IgD-negative memory B cell (primary cell): ENCODE results near the gene PSMD13. TPM values are rescaled to one million over a fixed set of nuclear protein-coding genes. Genes with fewer than 3 reads are reported as not detected.
"Not testable (repeated sequence)": the region's sequence is repeated elsewhere in the genome, so short reads cannot be mapped to it uniquely, and the experiment has no call there.

ENCODE experiments used
- H3K27ac Mint-ChIP-seq, 3 donors: one replicate each; pipeline ENCODE4 v1.8.0; 2020 to 2022; ENCODE audit warnings: mild to moderate bottlenecking in 3 of 3, mixed read lengths in 3 of 3, moderate library complexity in 1 of 3
- H3K27me3 Mint-ChIP-seq: one replicate; pipeline ENCODE4 v1.8.0; 2021; ENCODE audit warnings: mixed read lengths
- H3K36me3 Mint-ChIP-seq: one replicate; pipeline ENCODE4 v1.8.0; 2020; ENCODE audit warnings: mild to moderate bottlenecking, mixed read lengths
- H3K4me1 Mint-ChIP-seq, 3 donors: one replicate each; pipeline ENCODE4 v1.8.0; 2020 to 2022; ENCODE audit warnings: mixed read lengths in 3 of 3, mild to moderate bottlenecking in 1 of 3
- H3K4me3 Mint-ChIP-seq, 4 donors: one replicate each; pipeline ENCODE4 v1.8.0; 2020 to 2022; ENCODE audit warnings: mild to moderate bottlenecking in 4 of 4, mixed read lengths in 4 of 4, moderate library complexity in 3 of 4
- H3K9me3 Mint-ChIP-seq, 3 donors: one replicate each; pipeline ENCODE4 v1.8.0; 2020 to 2021; ENCODE audit warnings: mixed read lengths in 3 of 3, mild to moderate bottlenecking in 1 of 3
- polyA plus RNA-seq: library from polyadenylated mRNA; unstranded; fragments of 300-500 nt; fragmentation: Illumina TruSeq; gene quantifications from one replicate; pipeline ENCODE4 v1.2.3, GENCODE V29; 2021

PSMD13 gene
- polyA plus RNA-seq, 1 donor from 2014 or later, result 179 TPM

DNA sequence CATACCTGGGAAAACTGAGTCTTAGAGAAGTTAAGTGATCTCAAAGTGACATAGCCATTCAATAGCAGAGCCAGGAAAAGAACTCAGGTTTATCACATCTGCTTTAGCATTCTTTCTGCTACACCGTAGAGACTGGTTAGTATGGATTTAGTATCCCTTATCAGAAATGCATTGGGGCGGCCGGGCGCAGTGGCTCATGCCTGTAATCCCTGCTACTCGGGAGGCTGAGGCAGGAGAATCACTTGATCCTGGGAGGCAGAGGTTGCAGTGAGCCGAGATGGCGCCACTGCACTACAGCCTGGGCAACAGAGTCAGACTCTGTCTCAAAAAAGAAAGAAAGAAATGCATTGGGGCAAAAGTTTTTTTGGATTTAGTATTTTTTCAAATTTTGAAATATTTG is 1.6 kb downstream of the PSMD13 start:
- peak overlapping the region in 2 of 4 donors; percentile 91 to 100 for H3K4me3 Mint-ChIP-seq
- H3K27me3 Mint-ChIP-seq, H3K9me3 Mint-ChIP-seq, H3K36me3 Mint-ChIP-seq: not testable (repeated sequence)
- H3K4me1 Mint-ChIP-seq, result peaks cover 12 to 36% (median 32%) of the 10 kb centered on the region in 3 donors
- peak overlapping the region in 1 of 3 donors; percentile 97 for H3K27ac Mint-ChIP-seq

DNA sequence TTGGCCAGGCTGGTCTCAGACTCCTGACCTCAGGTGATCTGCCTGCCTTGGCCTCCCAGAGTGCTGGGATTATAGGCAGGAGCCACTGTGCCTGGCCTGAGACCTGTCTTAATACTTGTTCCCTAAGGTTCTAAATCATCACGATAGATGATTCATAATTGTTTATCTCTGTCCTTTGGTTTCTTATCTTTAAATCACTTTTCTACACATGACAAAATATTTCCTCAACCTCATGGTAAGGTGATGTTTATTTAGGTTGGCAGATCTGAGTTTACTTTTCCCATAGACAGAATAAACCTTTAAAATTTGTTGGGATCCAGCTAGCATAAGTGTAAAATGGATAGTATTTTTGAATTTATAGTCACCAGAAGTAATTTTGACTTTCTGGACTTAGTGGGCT is 3.5 kb downstream of the PSMD13 start:
- H3K36me3 Mint-ChIP-seq, result peaks cover 9% of the 10 kb centered on the region
- H3K9me3 Mint-ChIP-seq, result no peaks in the 10 kb centered on the region
- H3K4me1 Mint-ChIP-seq, result peaks cover 7 to 34% (median 29%) of the 10 kb centered on the region in 3 donors
- H3K27ac Mint-ChIP-seq, result no peak overlapping the region
- peak overlapping the region in 1 of 4 donors; percentile 72 for H3K4me3 Mint-ChIP-seq
- H3K27me3 Mint-ChIP-seq, result no peaks in the 10 kb centered on the region

DNA sequence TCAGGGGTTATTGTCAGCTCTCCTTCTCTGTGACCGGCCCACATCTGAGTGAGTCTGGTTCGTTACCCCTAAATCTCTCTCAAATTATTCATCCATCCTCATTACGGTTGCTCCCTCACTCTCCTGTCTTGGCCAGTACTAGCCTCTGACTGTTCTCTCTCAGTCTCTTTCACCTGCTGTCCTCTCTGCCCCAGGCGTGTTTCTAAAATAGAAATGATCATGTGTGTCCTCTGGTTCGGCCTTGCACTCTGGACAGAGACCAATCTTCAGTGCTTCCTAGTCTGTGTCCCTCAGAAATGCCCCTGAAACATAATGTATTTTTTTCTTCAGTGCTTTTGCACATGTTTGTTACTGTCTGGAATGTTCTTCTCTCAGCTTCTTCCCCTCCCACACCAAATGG is 4.9 kb downstream of the PSMD13 start:
- no peaks in the 10 kb centered on the region for H3K27me3 Mint-ChIP-seq
- H3K27ac Mint-ChIP-seq, result peak overlapping the region in 1 of 3 donors; percentile 43
- H3K4me3 Mint-ChIP-seq, result peak overlapping the region in 1 of 4 donors; percentile 70
- peaks cover 13% of the 10 kb centered on the region for H3K36me3 Mint-ChIP-seq
- peaks cover 7 to 26% (median 26%) of the 10 kb centered on the region in 3 donors for H3K4me1 Mint-ChIP-seq
- H3K9me3 Mint-ChIP-seq, result no peaks in the 10 kb centered on the region

DNA sequence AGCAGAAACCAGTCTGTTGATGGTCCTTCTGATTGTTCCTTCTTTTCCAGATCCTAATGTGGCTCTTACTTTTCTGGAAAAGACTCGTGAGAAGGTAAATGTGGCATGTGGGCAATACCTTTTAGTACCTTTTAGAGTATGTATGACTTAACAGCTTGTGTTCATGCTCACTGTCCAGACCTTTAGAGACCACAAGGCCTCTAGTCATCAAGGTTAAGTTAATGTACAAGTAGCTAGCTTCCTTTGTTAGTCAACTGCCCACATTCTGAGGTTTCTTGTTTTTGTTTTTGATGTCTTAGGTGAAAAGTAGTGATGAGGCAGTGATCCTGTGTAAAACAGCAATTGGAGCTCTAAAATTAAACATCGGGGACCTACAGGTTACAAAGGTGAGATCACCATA is 7.6 kb downstream of the PSMD13 start:
- H3K27me3 Mint-ChIP-seq, result no peaks in the 10 kb centered on the region
- H3K36me3 Mint-ChIP-seq, result peaks cover 14% of the 10 kb centered on the region
- peaks cover 4 to 16% (median 13%) of the 10 kb centered on the region in 3 donors for H3K4me1 Mint-ChIP-seq
- no peak overlapping the region for H3K4me3 Mint-ChIP-seq
- H3K9me3 Mint-ChIP-seq, result no peaks in the 10 kb centered on the region
- H3K27ac Mint-ChIP-seq, result no peak overlapping the region

DNA sequence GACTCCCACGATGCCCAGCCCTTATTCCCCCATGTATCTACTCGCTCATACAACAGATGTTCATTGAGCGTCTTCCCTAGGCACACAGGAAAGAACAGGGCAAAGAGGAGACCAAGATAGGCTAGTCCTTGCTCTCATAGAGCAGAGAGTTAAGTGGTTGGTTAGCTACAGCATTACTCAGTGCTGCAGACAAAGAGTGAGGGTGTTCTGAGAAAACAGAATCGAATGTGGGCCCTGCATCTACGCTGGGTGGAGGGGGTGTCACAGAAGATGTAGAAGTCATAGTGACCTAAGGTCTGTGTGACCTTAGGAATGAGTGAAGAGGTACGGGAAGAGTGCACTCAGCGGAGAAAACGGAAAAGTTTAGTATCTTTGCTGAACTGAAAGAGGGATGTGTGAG is 12.3 kb downstream of the PSMD13 start:
- Mint-ChIP-seq H3K4me1 (peaks cover 0 to 11% (median 4%) of the 10 kb centered on the region in 3 donors), H3K36me3 (peaks cover 7% of the 10 kb centered on the region), H3K27ac (peak overlapping the region in 1 of 3 donors; percentile 39), H3K4me3 (no peak overlapping the region), H3K9me3 (no peaks in the 10 kb centered on the region), H3K27me3 (no peaks in the 10 kb centered on the region)

DNA sequence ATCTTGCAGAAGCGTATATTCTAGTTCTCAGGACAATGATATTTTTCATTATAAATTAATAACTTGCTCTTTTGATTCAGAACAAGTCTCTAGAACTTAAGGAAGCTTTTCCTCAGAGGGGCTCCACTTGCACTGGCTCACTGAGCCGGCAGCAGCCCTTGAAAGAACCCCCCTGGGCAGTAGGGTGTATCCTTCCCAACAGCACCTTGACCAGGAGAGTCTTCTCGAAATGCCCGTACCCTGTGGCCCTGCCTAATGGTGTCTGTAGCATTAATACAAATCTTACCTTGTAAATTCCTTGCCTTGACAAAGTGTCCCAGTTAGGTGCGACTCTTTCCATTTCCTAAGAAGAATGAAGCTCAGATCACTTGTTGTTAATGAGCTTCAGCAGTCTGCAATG is 13.5 kb downstream of the PSMD13 start:
- Mint-ChIP-seq H3K27ac (peak overlapping the region in 1 of 3 donors; percentile 70), H3K4me1 (peaks cover 2 to 19% (median 4%) of the 10 kb centered on the region in 3 donors), H3K9me3 (no peaks in the 10 kb centered on the region), H3K36me3 (peaks cover 6% of the 10 kb centered on the region), H3K27me3 (no peaks in the 10 kb centered on the region), H3K4me3 (no peak overlapping the region)

DNA sequence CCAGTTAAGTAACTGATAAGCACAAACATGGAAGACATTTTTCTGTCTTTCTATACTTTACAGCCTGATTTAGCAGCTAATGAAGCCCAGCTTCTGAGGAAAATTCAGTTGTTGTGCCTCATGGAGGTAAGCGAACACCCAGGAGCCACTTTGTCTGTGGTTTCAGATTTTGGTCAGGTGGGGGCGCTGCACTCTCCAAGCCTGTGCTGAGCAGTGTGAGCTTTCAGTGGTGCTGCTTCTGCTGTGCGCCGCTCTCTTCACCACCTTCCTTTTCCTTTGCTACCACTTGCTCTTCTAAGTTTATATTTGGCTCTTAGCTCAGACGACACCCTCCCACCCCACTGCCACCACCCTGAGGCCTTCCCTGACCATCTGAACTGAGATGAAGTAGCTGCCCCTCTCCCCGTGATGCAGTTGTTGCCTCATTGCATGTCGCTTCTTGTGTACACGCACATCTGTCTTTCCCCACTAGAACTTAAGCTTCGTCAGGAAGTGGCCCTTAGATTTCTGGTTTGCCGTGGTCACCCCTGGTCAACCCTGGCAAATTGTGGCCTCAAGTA is 14.0 kb downstream of the PSMD13 start:
- no peak overlapping the region for H3K4me3 Mint-ChIP-seq
- H3K27me3 Mint-ChIP-seq, result no peaks in the 10 kb centered on the region
- H3K36me3 Mint-ChIP-seq, result peaks cover 4% of the 10 kb centered on the region
- peak overlapping the region in 1 of 3 donors; percentile 70 for H3K27ac Mint-ChIP-seq
- H3K9me3 Mint-ChIP-seq, result no peaks in the 10 kb centered on the region
- peaks cover 4 to 19% (median 4%) of the 10 kb centered on the region in 3 donors for H3K4me1 Mint-ChIP-seq

DNA sequence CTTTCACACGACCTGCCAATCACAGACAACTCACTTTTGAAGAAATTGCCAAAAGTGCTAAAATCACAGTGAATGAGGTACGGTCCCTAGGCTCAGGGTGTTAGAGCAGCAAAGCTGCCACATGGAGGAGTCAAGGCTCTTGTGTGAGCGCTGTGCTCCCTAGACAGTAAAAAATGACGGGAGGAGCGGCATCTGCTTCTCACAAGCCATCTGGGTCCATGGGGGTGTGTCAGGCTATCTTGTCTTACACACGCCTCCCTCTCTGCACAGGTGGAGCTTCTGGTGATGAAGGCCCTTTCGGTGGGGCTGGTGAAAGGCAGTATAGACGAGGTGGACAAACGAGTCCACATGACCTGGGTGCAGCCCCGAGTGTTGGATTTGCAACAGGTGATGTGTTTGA is 14.8 kb downstream of the PSMD13 start:
- H3K4me3 Mint-ChIP-seq, result no peak overlapping the region
- H3K27ac Mint-ChIP-seq, result no peak overlapping the region
- no peaks in the 10 kb centered on the region for H3K9me3 Mint-ChIP-seq
- peaks cover 2 to 19% (median 4%) of the 10 kb centered on the region in 3 donors for H3K4me1 Mint-ChIP-seq
- H3K27me3 Mint-ChIP-seq, result no peaks in the 10 kb centered on the region
- peaks cover 2% of the 10 kb centered on the region for H3K36me3 Mint-ChIP-seq

DNA sequence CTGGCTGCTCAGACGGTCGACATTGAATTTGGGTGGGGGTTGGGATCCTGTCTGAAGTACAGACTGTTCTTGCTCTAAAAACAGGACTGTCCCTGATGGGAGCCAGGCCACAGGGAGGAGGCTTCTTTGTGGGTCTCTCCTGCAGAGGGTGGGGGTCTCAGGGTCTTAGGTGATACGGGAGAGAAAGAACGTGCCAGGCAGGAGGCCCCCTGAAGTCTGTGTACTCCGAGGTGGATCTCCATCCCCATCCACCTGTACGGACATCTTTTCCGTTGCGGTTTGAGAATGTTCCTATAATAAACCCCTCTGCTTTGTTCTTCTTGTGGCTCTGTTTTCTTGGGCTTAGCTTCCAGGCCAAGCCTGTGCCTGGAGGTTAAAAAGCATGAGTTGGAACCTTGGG is 15.9 kb downstream of the PSMD13 start:
- Mint-ChIP-seq H3K27ac (peak overlapping the region in 1 of 3 donors; percentile 77), H3K9me3 (no peaks in the 10 kb centered on the region), H3K27me3 (no peaks in the 10 kb centered on the region), H3K36me3 (no peaks in the 10 kb centered on the region), H3K4me3 (no peak overlapping the region), H3K4me1 (peaks cover 7 to 24% (median 9%) of the 10 kb centered on the region in 3 donors)

DNA sequence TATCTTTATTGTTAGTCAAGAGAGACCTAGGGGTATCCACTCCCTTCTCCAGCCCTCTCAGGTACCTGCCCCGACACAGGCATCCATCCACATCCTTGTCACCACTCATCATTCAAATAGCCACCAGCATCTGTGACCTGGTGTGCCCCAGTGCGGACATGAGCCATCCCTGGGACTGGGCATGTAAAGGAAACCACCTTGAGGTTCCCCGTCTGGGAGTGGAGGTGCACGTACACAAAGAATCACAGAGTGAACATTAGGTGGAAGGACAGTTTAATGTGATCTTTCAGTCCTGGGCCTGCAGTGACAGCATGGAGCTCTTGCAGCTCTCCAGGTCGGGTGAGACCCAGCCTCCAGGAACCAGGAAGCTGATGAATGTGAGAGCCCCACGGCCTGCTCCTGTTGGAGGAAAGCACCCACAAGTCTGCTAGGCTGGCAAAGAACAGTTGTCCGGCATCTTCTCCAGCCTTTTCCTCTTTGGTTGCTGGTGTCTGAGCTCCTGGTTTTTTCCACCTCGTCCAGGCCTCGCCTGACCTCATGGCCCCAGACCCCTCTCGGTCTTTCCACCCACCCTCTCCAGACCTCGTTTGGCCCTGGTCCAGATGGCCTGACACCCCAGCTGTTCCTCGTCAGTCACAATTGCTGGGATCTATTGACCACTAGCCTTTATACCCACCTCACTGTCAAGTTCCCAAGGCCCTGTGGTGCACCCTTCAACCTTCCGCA is 16.5 kb downstream of the PSMD13 start:
- Mint-ChIP-seq H3K9me3 (no peaks in the 10 kb centered on the region), H3K36me3 (no peaks in the 10 kb centered on the region), H3K4me1 (peaks cover 12 to 28% (median 14%) of the 10 kb centered on the region in 3 donors), H3K27me3 (no peaks in the 10 kb centered on the region), H3K4me3 (no peak overlapping the region), H3K27ac (peak overlapping the region in 1 of 3 donors; percentile 77)

DNA sequence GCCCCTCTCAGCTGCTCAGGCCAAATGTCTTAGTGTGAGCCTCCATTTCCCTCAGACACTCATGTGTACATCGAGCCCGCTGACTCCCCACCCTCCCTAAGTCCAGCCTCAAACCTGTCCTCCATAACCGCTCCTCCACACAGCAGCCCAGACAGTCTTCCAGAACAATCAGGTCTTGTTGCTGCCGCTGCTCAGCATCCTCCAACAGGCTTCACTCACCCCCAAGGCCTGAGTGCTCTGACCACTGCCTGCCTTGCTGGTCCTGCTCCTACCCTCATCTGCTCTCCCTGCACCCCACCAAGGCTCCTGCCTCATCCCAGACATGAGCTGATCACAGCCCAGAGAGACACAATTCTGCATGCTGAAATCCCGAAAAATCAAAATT is 17.1 kb downstream of the PSMD13 start:
- no peak overlapping the region for H3K4me3 Mint-ChIP-seq
- H3K27ac Mint-ChIP-seq, result no peak overlapping the region
- peaks cover 13 to 28% (median 14%) of the 10 kb centered on the region in 3 donors for H3K4me1 Mint-ChIP-seq
- H3K27me3 Mint-ChIP-seq, result no peaks in the 10 kb centered on the region
- no peaks in the 10 kb centered on the region for H3K36me3 Mint-ChIP-seq
- H3K9me3 Mint-ChIP-seq, result no peaks in the 10 kb centered on the region

DNA sequence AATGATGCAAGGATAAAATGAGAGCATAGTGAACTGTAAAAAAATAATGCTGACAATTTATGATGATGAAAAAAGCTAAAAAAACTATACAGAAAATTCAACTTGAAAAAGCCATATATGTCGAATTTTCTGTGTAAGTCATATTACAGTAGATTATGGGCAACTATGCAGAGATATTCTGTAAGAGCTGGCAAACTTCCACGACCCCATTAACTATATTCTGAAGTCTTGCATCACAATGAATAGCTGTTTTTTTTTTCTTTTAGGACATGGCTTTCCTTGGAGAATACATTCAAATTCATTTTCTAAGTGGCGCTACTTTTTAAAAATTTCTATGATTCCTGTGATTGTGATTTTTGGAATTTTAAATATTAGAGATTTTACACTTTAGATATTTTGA is 18.4 kb downstream of the PSMD13 start:
- Mint-ChIP-seq H3K4me3 (no peak overlapping the region), H3K27ac (no peak overlapping the region), H3K36me3 (no peaks in the 10 kb centered on the region), H3K9me3 (no peaks in the 10 kb centered on the region), H3K27me3 (no peaks in the 10 kb centered on the region), H3K4me1 (peaks cover 13 to 28% (median 14%) of the 10 kb centered on the region in 3 donors)

DNA sequence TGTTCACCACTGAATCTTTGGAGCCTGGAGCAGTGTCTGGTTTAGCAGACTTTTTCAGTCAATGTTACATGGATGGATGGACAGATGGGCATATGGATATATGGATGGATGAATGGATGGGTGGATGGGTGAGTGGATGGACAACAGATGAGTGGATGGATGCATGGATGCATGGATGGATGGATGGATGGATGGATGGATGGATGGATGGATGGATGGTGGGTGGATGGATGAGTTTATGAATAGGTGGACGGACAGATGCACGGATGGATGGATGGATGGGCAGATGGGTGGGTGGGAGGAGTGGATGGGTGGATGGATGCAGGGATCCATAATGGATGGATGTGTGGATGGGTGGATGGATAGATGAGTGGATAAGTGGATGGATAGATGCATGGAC is 19.0 kb downstream of the PSMD13 start:
- Mint-ChIP-seq H3K36me3 (no peaks in the 10 kb centered on the region), H3K4me3 (peak overlapping the region in 1 of 4 donors; percentile 17), H3K27ac (no peak overlapping the region), H3K4me1 (peaks cover 13 to 24% (median 14%) of the 10 kb centered on the region in 3 donors), H3K27me3 (no peaks in the 10 kb centered on the region), H3K9me3 (no peaks in the 10 kb centered on the region)

DNA sequence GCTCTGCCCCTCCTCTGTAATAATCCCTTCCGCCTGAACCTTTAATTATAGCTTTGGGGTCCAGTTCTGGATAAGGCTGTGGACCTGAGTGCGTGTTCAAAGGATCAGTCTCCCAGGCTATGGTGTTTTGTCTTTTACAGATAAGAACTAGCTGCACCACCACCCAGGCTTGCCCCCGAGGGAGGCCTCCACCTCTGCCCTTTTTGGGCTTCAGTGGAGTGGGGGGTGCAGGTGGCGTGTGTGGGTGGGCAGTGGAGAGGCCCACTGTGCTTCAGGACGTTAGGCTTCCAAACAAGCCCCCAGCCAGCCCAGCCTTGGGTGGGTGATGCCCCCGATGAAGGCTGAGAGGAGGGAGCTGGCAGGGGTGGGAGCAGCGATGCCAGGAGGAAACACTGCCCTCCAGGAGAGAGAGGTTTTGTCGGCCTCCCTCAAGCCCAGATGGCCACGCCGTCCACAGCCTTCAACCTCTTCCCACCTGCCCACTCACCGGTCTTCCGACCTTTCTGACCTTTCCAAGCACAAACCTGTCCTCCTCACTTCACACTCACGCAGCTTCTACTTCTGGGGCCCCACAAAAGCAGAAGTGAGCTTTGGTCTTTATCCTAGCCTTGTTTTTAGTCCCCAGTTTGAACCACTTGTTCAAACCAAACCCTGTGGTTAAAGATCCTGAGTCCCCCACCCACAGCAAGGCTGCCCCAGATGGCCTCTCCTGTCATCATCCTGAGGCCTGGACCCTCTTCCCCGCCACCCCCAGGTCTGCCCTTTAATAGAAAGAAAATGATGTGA is 20.4 kb downstream of the PSMD13 start:
- peaks cover 0 to 3% (median 2%) of the 10 kb centered on the region in 3 donors for H3K9me3 Mint-ChIP-seq
- H3K27me3 Mint-ChIP-seq, result no peaks in the 10 kb centered on the region
- peaks cover 11 to 18% (median 14%) of the 10 kb centered on the region in 3 donors for H3K4me1 Mint-ChIP-seq
- H3K4me3 Mint-ChIP-seq, result peak overlapping the region in 2 of 4 donors; percentile 47 to 67
- H3K36me3 Mint-ChIP-seq, result no peaks in the 10 kb centered on the region
- peak overlapping the region in 1 of 3 donors; percentile 2 for H3K27ac Mint-ChIP-seq
